ENCODE results near the gene LYZL4.

GRCh38 chr3:42403737-42404136 is 6.7 kb downstream of the LYZL4 start:
- TF ChIP-seq CTCF (IDR thresholded peaks at IDR 0.05; ENCODE audit: low read depth, low read length, missing input control) (no peak), JUND (IDR thresholded peaks at IDR 0.05) (no peak), HNF4G (IDR thresholded peaks at IDR 0.05) (no peak)

Data from liver (tissue), 3 donors.